MCF 10A (cell line): ENCODE measurements around the gene ZNF446. TPM values are rescaled to one million over a fixed set of nuclear protein-coding genes. Genes with fewer than 3 reads are reported as not detected.
"Not testable (repeated sequence)": the region's sequence is repeated elsewhere in the genome, so short reads cannot be mapped to it uniquely, and the experiment has no call there.

Source experiments
- BruUV-seq: library from RNA; stranded (reverse); fragments of 400-500 nt; replicated peaks from 2 replicates; lab custom pipeline; 2021; lab: Mats Ljungman, UMichigan
- CTCF ChIA-PET: fragments of 300-600 bp; sonication (Branson Sonifier 250); formaldehyde crosslinking; extraction: SDS; loops from one replicate; lab custom pipeline; 2021; ENCODE audit warnings: antibody characterized with exemption, inconsistent platforms; lab: Yijun Ruan, JAX
- POLR2A ChIA-PET: fragments of 300-600, 350-650 bp; sonication (Branson Sonifier 250); formaldehyde crosslinking; extraction: SDS; loops from one replicate; lab custom pipeline; 2020; ENCODE audit warnings: antibody characterized with exemption, inconsistent platforms; lab: Yijun Ruan, JAX
- DNase-seq: peaks from one replicate; pipeline ENCODE4 v3.0.0-alpha.2; 2018; ENCODE audit not compliant: unreplicated experiment
- H3K27ac Mint-ChIP-seq: one replicate; pipeline ENCODE4 v1.8.0; 2022; ENCODE audit warnings: mild to moderate bottlenecking, low read depth, mixed read lengths; ENCODE audit not compliant: unreplicated experiment
- H3K27me3 Mint-ChIP-seq: one replicate; pipeline ENCODE4 v1.8.0; 2022; ENCODE audit warnings: mixed read lengths; ENCODE audit not compliant: insufficient read depth, unreplicated experiment
- H3K36me3 Mint-ChIP-seq: one replicate; pipeline ENCODE4 v1.8.0; 2022; ENCODE audit warnings: mild to moderate bottlenecking, moderate library complexity, mixed read lengths; ENCODE audit not compliant: insufficient read depth, unreplicated experiment
- H3K4me1 Mint-ChIP-seq: one replicate; pipeline ENCODE4 v1.8.0; 2022; ENCODE audit warnings: mixed read lengths; ENCODE audit not compliant: insufficient read depth, unreplicated experiment
- H3K4me3 Mint-ChIP-seq: one replicate; pipeline ENCODE4 v1.8.0; 2022; ENCODE audit warnings: mild to moderate bottlenecking, moderate library complexity, mixed read lengths; ENCODE audit not compliant: unreplicated experiment
- H3K9me3 Mint-ChIP-seq: one replicate; pipeline ENCODE4 v1.8.0; 2022; ENCODE audit warnings: mixed read lengths; ENCODE audit not compliant: unreplicated experiment
- CTCF ChIP-seq: fragments of 200-600 bp; IDR thresholded peaks from one replicate; pipeline ENCODE4 v1.8.0; 2022; ENCODE audit warnings: antibody characterized with exemption, mild to moderate bottlenecking; ENCODE audit not compliant: unreplicated experiment
- intact Hi-C: fragments of 100-400 bp; cut with micrococcal nuclease; formaldehyde crosslinking; loops from 2 replicates; pipeline ENCODE4 v1.14.1; 2022
- total RNA-seq: library from RNA; stranded (reverse); gene quantifications from 2 replicates; pipeline ENCODE4 v1.2.3, GENCODE V29; 2022

The ZNF446 gene
- total RNA-seq, 1 experiment from 2014 or later, result 8.3 TPM

- Mint-ChIP-seq H3K27ac (no peak overlapping the region), H3K4me1 (no peaks in the 10 kb centered on the region), H3K27me3 (no peaks in the 10 kb centered on the region), H3K36me3 (peaks cover 7% of the 10 kb centered on the region), H3K4me3 (no peak overlapping the region), H3K9me3 (peaks cover 18% of the 10 kb centered on the region)
- intact Hi-C loops, result no loop called here
- DNase-seq, result no peak
- TF ChIP-seq CTCF, result no peak
- CTCF ChIA-PET, result interaction anchor here (1.2 kb wide), 1 partner anchor 15 kb away, joined by 3 read pairs; no protein-coding TSS in a partner anchor
- POLR2A ChIA-PET, result interaction anchor here (0.7 to 1.2 kb wide), 2 partner anchors 16 to 26 kb away, joined by 3 read pairs; partner anchors contain the start of gene ZNF584
- BruUV-seq, result no TSS peak
Observed at GRCh38 chr19:58434217-58434616, 41.9 kb upstream of the ZNF446 start.

GRCh38 chr19:58439576-58440554 lies 36.3 kb upstream of the ZNF446 start, which contains the start of gene ZNF132:
ZNF132 (minus strand) TSS chr19:58440153; CDS start chr19:58439821, 332 bp downstream.
- H3K4me3 Mint-ChIP-seq, result no peak within 1 kb of the TSS
- ChIA-PET CTCF (interaction anchor here (0.6 to 1.0 kb wide), 2 partner anchors 21 to 1335 kb away, joined by 3 to 4 read pairs; no protein-coding TSS in a partner anchor), POLR2A (no interaction called here)
- no peaks in the 10 kb centered on the region for H3K4me1 Mint-ChIP-seq
- H3K27me3 Mint-ChIP-seq, result no peaks in the 10 kb centered on the region
- peaks cover 17% of the 10 kb centered on the region for H3K9me3 Mint-ChIP-seq
- no TSS peak for BruUV-seq
- no peak within 1 kb of the TSS for H3K27ac Mint-ChIP-seq
- no peak for DNase-seq
- TF ChIP-seq CTCF, result no peak
- H3K36me3 Mint-ChIP-seq, result no peaks in the 10 kb centered on the region
- intact Hi-C loops, result no loop called here

- ChIA-PET POLR2A (no interaction called here), CTCF (no interaction called here)
- no peak for TF ChIP-seq CTCF
- Mint-ChIP-seq H3K9me3 (peaks cover 17% of the 10 kb centered on the region), H3K27ac (no peak overlapping the region), H3K4me1 (no peaks in the 10 kb centered on the region), H3K36me3 (no peaks in the 10 kb centered on the region), H3K27me3 (no peaks in the 10 kb centered on the region), H3K4me3 (no peak overlapping the region)
- BruUV-seq, result no TSS peak
- DNase-seq, result no peak
- intact Hi-C loops, result no loop called here
Observed at GRCh38 chr19:58440556-58440955, 35.6 kb upstream of the ZNF446 start.

GRCh38 chr19:58442986-58443385 lies 33.2 kb upstream of the ZNF446 start:
- intact Hi-C loops, H3K4me3 Mint-ChIP-seq, H3K27me3 Mint-ChIP-seq, H3K36me3 Mint-ChIP-seq, H3K4me1 Mint-ChIP-seq, H3K27ac Mint-ChIP-seq, DNase-seq, CTCF ChIA-PET, BruUV-seq: not testable (repeated sequence)
- POLR2A ChIA-PET, result interaction anchor here (0.6 kb wide), 2 partner anchors 24 to 1203 kb away, joined by 3 read pairs; partner anchors contain the start of gene ZNF805
- H3K9me3 Mint-ChIP-seq, result peaks cover 16% of the 10 kb centered on the region

- H3K9me3 Mint-ChIP-seq, CTCF ChIA-PET, H3K4me3 Mint-ChIP-seq, DNase-seq, H3K27me3 Mint-ChIP-seq, intact Hi-C loops, H3K27ac Mint-ChIP-seq, BruUV-seq, H3K36me3 Mint-ChIP-seq: not testable (repeated sequence)
- POLR2A ChIA-PET, result interaction anchor here (0.6 kb wide), 1 partner anchor 1058 kb away, joined by 3 read pairs; no protein-coding TSS in a partner anchor
- peaks cover 20% of the 10 kb centered on the region for H3K4me1 Mint-ChIP-seq
Observed at GRCh38 chr19:58448860-58449259, 27.3 kb upstream of the ZNF446 start.

- intact Hi-C loops, result loop anchor here (5.0 kb wide), 1 partner anchor 43 kb away; the partner anchor contains the start of gene ZNF584
- not testable (repeated sequence) for H3K4me3 Mint-ChIP-seq, BruUV-seq, H3K9me3 Mint-ChIP-seq, H3K27me3 Mint-ChIP-seq, DNase-seq, H3K36me3 Mint-ChIP-seq, H3K27ac Mint-ChIP-seq
- ChIA-PET CTCF (interaction anchor here (1.0 to 1.1 kb wide), 2 partner anchors 11 to 17 kb away, joined by 3 to 5 read pairs; no protein-coding TSS in a partner anchor), POLR2A (interaction anchor here (0.6 to 3.0 kb wide), 4 partner anchors 22 to 87 kb away, joined by 4 to 24 read pairs (median 8); partner anchors contain the start of genes ZNF446, ZNF497 and ZNF584)
- peaks cover 20% of the 10 kb centered on the region for H3K4me1 Mint-ChIP-seq
Observed at GRCh38 chr19:58449980-58450379, 26.2 kb upstream of the ZNF446 start.
